ENCODE data around the gene PRRT3. TPM values are rescaled to one million over a fixed set of nuclear protein-coding genes. Genes with fewer than 3 reads are reported as not detected.

Gene PRRT3
- total and polyA plus RNA-seq, 2 donors (not counting 3 experiments of a cell fraction or from before 2014, with no cell fraction given), result 1.5 TPM

GRCh38 chr3:9903238-9903624 is 49.0 kb downstream of the PRRT3 start:
- peaks cover 29% of the 10 kb centered on the region for H3K4me1 ChIP-seq (ENCODE audit: control insufficient read depth, extremely low read depth, insufficient read depth, low read length)
- ChIA-PET POLR2A (no interaction called here), CTCF (interaction anchor here (0.6 to 1.9 kb wide), 8 partner anchors 9 to 419 kb away, joined by 3 to 7 read pairs (median 4); no protein-coding TSS in a partner anchor)
- no peaks in the 10 kb centered on the region for H4K20me1 ChIP-seq (replicated peaks; ENCODE audit: control insufficient read depth, extremely low read depth, insufficient read depth, low read length)
- H3K9me3 ChIP-seq (replicated peaks; ENCODE audit: control insufficient read depth, insufficient read depth, low read length), result no peaks in the 10 kb centered on the region
- no peaks in the 10 kb centered on the region for H3K36me3 ChIP-seq (ENCODE audit: control insufficient read depth in 2 of 2, extremely low read depth in 1 of 2, insufficient read depth in 2 of 2, low read length in 2 of 2)
- intact Hi-C loops (cut with micrococcal nuclease), result loop anchor here (1.0 kb wide), 1 partner anchor 13 kb away; the partner anchor contains the start of gene JAGN1
- no peaks in the 10 kb centered on the region for H3K27me3 ChIP-seq (ENCODE audit: control insufficient read depth in 2 of 2, insufficient read depth in 2 of 2, low read length in 2 of 2)
- peak overlapping the region; percentile 38 for H3K4me2 ChIP-seq (ENCODE audit: insufficient read depth, low read length)
- no TSS peak for BruUV-seq (replicated peaks)
- peak overlapping the region; percentile 13 for H2AFZ ChIP-seq (ENCODE audit: low read depth, low read length)
- H3K27ac ChIP-seq (ENCODE audit: insufficient read depth, low read depth, low read length), result peak overlapping the region; percentile 53
- DNase-seq (ENCODE audit: low read depth, low spot score) (peak; percentile 41), FAIRE-seq (peak; percentile 75)
- H3K79me2 ChIP-seq (ENCODE audit: control insufficient read depth, insufficient read depth, low read length), result no peaks in the 10 kb centered on the region
- H3K4me3 ChIP-seq (replicated peaks in 1 of 3; ENCODE audit: insufficient read depth in 1 of 3, low read depth in 1 of 3, low read length in 3 of 3), result no peak overlapping the region
- dilution Hi-C loops (cut with MboI; ENCODE audit: extremely low pct_ligation_motif_present, low sequenced_read_pairs), result no loop called here
- H3K9me1 ChIP-seq (replicated peaks; ENCODE audit: control insufficient read depth, extremely low read depth, insufficient read depth, low read length), result no peaks in the 10 kb centered on the region
- peak; percentile 55 for TF ChIP-seq FOS (IDR thresholded peaks at IDR 0.05; ENCODE audit: borderline replicate concordance, insufficient read depth, low read length)
- no peak for TF ChIP-seq CTCF (IDR thresholded peaks at IDR 0.05; ENCODE audit: extremely low read depth in 1 of 2, insufficient read depth in 1 of 2, low read depth in 1 of 2, low read length in 2 of 2)
- TF ChIP-seq JUN (IDR thresholded peaks at IDR 0.05; ENCODE audit: borderline replicate concordance, insufficient read depth, insufficient read length, low read depth), result peak; percentile 35
- H3K9ac ChIP-seq (replicated peaks; ENCODE audit: extremely low read depth, insufficient read depth, low read length), result peak overlapping the region; percentile 14
